Neural progenitor cell (in vitro differentiated cells): ENCODE measurements around the gene TLL2.

ENCODE experiments used
- EZH2 ChIP-seq: fragments of 200-600 bp; sonication (generic); IDR thresholded peaks from 2 replicates; pipeline ENCODE4 v1.6.1; 2017; ENCODE audit warnings: antibody characterized with exemption, mild to moderate bottlenecking, moderate library complexity
- EZH2phosphoT487 ChIP-seq: fragments of 200-600 bp; sonication (generic); IDR thresholded peaks from 2 replicates; pipeline ENCODE4 v1.6.1; 2017; ENCODE audit warnings: antibody characterized with exemption
- TF ChIP-seq, protein P1 (sequence below): fragments of 200-600 bp; sonication (generic); IDR thresholded peaks from 2 replicates; pipeline ENCODE4 v1.5.1; 2017; ENCODE audit warnings: antibody characterized with exemption, mild to moderate bottlenecking

- TF ChIP-seq, protein P1, sequence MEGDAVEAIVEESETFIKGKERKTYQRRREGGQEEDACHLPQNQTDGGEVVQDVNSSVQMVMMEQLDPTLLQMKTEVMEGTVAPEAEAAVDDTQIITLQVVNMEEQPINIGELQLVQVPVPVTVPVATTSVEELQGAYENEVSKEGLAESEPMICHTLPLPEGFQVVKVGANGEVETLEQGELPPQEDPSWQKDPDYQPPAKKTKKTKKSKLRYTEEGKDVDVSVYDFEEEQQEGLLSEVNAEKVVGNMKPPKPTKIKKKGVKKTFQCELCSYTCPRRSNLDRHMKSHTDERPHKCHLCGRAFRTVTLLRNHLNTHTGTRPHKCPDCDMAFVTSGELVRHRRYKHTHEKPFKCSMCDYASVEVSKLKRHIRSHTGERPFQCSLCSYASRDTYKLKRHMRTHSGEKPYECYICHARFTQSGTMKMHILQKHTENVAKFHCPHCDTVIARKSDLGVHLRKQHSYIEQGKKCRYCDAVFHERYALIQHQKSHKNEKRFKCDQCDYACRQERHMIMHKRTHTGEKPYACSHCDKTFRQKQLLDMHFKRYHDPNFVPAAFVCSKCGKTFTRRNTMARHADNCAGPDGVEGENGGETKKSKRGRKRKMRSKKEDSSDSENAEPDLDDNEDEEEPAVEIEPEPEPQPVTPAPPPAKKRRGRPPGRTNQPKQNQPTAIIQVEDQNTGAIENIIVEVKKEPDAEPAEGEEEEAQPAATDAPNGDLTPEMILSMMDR: no peak
- TF ChIP-seq EZH2phosphoT487 (no peak), EZH2 (no peak)
These were observed 46.8 kb upstream of the TLL2 start for GRCh38 chr10:96560489-96560888.
